PC-3 (cell line): ENCODE results near the gene CRTAC1. TPM values are rescaled to one million over a fixed set of nuclear protein-coding genes. Genes with fewer than 3 reads are reported as not detected.
A peak's percentile ranks its signal among the peaks of the same experiment; 100 is the strongest.

Experiments used
- ATAC-seq: fragments of 200-7000 bp; cut with Tn5 transposase; 2 replicates; pipeline ENCODE4 v1.9.1; 2020; ENCODE audit warnings: mild to moderate bottlenecking, moderate library complexity
- BruUV-seq: library from RNA; stranded (reverse); fragments of 400-500 nt; replicated peaks from 2 replicates; lab custom pipeline; 2021; lab: Mats Ljungman, UMichigan
- CTCF ChIA-PET: fragments of 300-600 bp; sonication (Branson Sonifier 250); formaldehyde crosslinking; loops from one replicate; lab custom pipeline; 2022; ENCODE audit warnings: antibody characterized with exemption; lab: Charles Lee
- POLR2A ChIA-PET: fragments of 300-600 bp; sonication (Branson Sonifier 250); formaldehyde crosslinking; loops from one replicate; lab custom pipeline; 2022; ENCODE audit warnings: antibody characterized with exemption; ENCODE audit not compliant: unreplicated experiment; lab: Charles Lee
- DNase-seq: peaks from one replicate; pipeline ENCODE4 v3.0.0-alpha.2; 2015
- H2AFZ ChIP-seq: fragments of 300-600 bp; sonication (generic); 2 replicates; pipeline ENCODE4 v1.6.0; 2016; ENCODE audit warnings: antibody characterized with exemption, low read length
- H3F3A ChIP-seq: fragments of 300-600 bp; sonication (generic); one replicate; pipeline ENCODE4 v1.6.0; 2017; ENCODE audit warnings: antibody characterized with exemption, low read length, control low read depth, mild to moderate bottlenecking; ENCODE audit not compliant: unreplicated experiment
- H3K27ac ChIP-seq: fragments of 300-600 bp; sonication (generic); 2 replicates; pipeline ENCODE4 v1.5.1; 2016; ENCODE audit warnings: mild to moderate bottlenecking, low read length
- H3K27me3 ChIP-seq: fragments of 300-600 bp; sonication (generic); 2 replicates; pipeline ENCODE4 v1.6.1; 2016; ENCODE audit warnings: low read length, mixed read lengths
- H3K36me3 ChIP-seq: fragments of 300-600 bp; sonication (generic); 2 replicates; pipeline ENCODE4 v1.6.1; 2016; ENCODE audit warnings: low read depth, mixed run types, low read length, mixed read lengths
- H3K4me1 ChIP-seq: fragments of 300-600 bp; sonication (generic); 2 replicates; pipeline ENCODE4 v1.5.1; 2016; ENCODE audit warnings: low read length; ENCODE audit not compliant: insufficient read depth
- H3K4me2 ChIP-seq: fragments of 300-600 bp; sonication (generic); 2 replicates; pipeline ENCODE4 v1.6.0; 2016; ENCODE audit warnings: low read length
- H3K4me3 ChIP-seq: fragments of 300-600 bp; sonication (generic); 2 replicates; pipeline ENCODE4 v1.5.1; 2016; ENCODE audit warnings: mild to moderate bottlenecking, low read length, mixed read lengths
- H3K79me2 ChIP-seq: fragments of 300-600 bp; sonication (generic); 2 replicates; pipeline ENCODE4 v1.6.1; 2017; ENCODE audit warnings: low read length, mixed read lengths
- H3K9ac ChIP-seq: fragments of 300-600 bp; sonication (generic); 2 replicates; pipeline ENCODE4 v1.6.0; 2016; ENCODE audit warnings: mild to moderate bottlenecking, low read length
- H3K9me2 ChIP-seq: fragments of 300-600 bp; sonication (generic); replicated peaks from 2 replicates; pipeline ENCODE4 v1.6.1; 2016; ENCODE audit warnings: mixed run types, low read length, mixed read lengths
- H3K9me3 ChIP-seq: fragments of 300-600 bp; sonication (generic); 2 replicates; pipeline ENCODE4 v1.6.1; 2016; ENCODE audit warnings: low read length, mixed read lengths
- H4K20me1 ChIP-seq: fragments of 300-600 bp; sonication (generic); 2 replicates; pipeline ENCODE4 v1.6.1; 2016; ENCODE audit warnings: low read length, mixed read lengths
- CTCF ChIP-seq: fragments of 300-600 bp; sonication (generic); conservative IDR thresholded peaks from 2 replicates; pipeline ENCODE4 v1.5.1; 2017; ENCODE audit warnings: antibody characterized with exemption, low read depth, mild to moderate bottlenecking, low read length
- EZH2 ChIP-seq: fragments of 300-600 bp; sonication (generic); IDR thresholded peaks from one replicate; pipeline ENCODE4 v1.6.1; 2017; ENCODE audit warnings: antibody characterized with exemption, mild to moderate bottlenecking, low read length; ENCODE audit not compliant: unreplicated experiment
- EZH2phosphoT487 ChIP-seq: fragments of 300-600 bp; sonication (generic); IDR thresholded peaks from 2 replicates; pipeline ENCODE4 v1.6.1; 2018; ENCODE audit warnings: mild to moderate bottlenecking, antibody characterized with exemption, low read length, borderline replicate concordance
- intact Hi-C: fragments of 100-400 bp; cut with micrococcal nuclease; formaldehyde crosslinking; loops from 2 replicates; pipeline ENCODE4 v1.9.0; 2023
- total RNA-seq: library from RNA; depleted of rRNA; stranded (reverse); fragments of >200 nt; gene quantifications from 2 replicates; pipeline ENCODE4 v1.2.3, GENCODE V29; 2014

Gene CRTAC1
- total RNA-seq, 1 experiment from 2014 or later, result not detected

GRCh38 chr10:97920865-97921264 is 109.6 kb downstream of the CRTAC1 start:
- ATAC-seq, result no peak
- no peak overlapping the region for H3K27ac ChIP-seq
- DNase-seq, result no peak
- H3K4me3 ChIP-seq, result no peak overlapping the region
- CTCF ChIA-PET, result no interaction called here
- intact Hi-C loops, result no loop called here
- no peaks in the 10 kb centered on the region for H3F3A ChIP-seq
- no peaks in the 10 kb centered on the region for H3K9me2 ChIP-seq
- POLR2A ChIA-PET, result no interaction called here
- TF ChIP-seq EZH2, result no peak
- TF ChIP-seq CTCF, result no peak
- no peak for TF ChIP-seq EZH2phosphoT487
- no TSS peak for BruUV-seq
- H3K79me2 ChIP-seq, result no peaks in the 10 kb centered on the region
- no peak overlapping the region for H3K4me2 ChIP-seq
- no peaks in the 10 kb centered on the region for H3K4me1 ChIP-seq
- no peaks in the 10 kb centered on the region for H3K9me3 ChIP-seq
- no peaks in the 10 kb centered on the region for H3K27me3 ChIP-seq
- H3K9ac ChIP-seq, result no peak overlapping the region
- H4K20me1 ChIP-seq, result no peaks in the 10 kb centered on the region
- no peak overlapping the region for H2AFZ ChIP-seq
- H3K36me3 ChIP-seq, result no peaks in the 10 kb centered on the region

GRCh38 chr10:97919012-97919411 is 111.4 kb downstream of the CRTAC1 start:
- Histone ChIP-seq H3K27me3 (no peaks in the 10 kb centered on the region), H3K9ac (no peak overlapping the region), H3F3A (no peaks in the 10 kb centered on the region), H3K9me3 (no peaks in the 10 kb centered on the region), H3K9me2 (no peaks in the 10 kb centered on the region), H3K79me2 (no peaks in the 10 kb centered on the region), H3K4me3 (no peak overlapping the region), H2AFZ (no peak overlapping the region), H3K36me3 (no peaks in the 10 kb centered on the region; the same call in 1 of the 2 replicates), H4K20me1 (no peaks in the 10 kb centered on the region), H3K4me1 (no peaks in the 10 kb centered on the region), H3K27ac (no peak overlapping the region), H3K4me2 (no peak overlapping the region)
- ChIA-PET CTCF (interaction anchor here (0.9 kb wide), 1 partner anchor 122 kb away, joined by 3 read pairs; no protein-coding TSS in a partner anchor), POLR2A (no interaction called here)
- TF ChIP-seq CTCF (no peak), EZH2 (no peak), EZH2phosphoT487 (no peak)
- DNase-seq (peak; percentile 19), ATAC-seq (no peak)
- no TSS peak for BruUV-seq
- intact Hi-C loops, result no loop called here

GRCh38 chr10:97916586-97916985 is 113.8 kb downstream of the CRTAC1 start:
- H3K4me3 ChIP-seq, result no peak overlapping the region
- H3K27ac ChIP-seq, result no peak overlapping the region
- intact Hi-C loops, result no loop called here
- no peak for TF ChIP-seq CTCF
- no peak for TF ChIP-seq EZH2
- no peak for TF ChIP-seq EZH2phosphoT487
- H3F3A ChIP-seq, result no peaks in the 10 kb centered on the region
- H3K9ac ChIP-seq, result no peak overlapping the region
- no peak overlapping the region for H3K4me2 ChIP-seq
- DNase-seq (no peak), ATAC-seq (no peak)
- no peaks in the 10 kb centered on the region for H3K4me1 ChIP-seq
- H3K27me3 ChIP-seq, result no peaks in the 10 kb centered on the region
- no peak overlapping the region for H2AFZ ChIP-seq
- no peaks in the 10 kb centered on the region; the same call in 1 of the 2 replicates for H3K36me3 ChIP-seq
- POLR2A ChIA-PET, result no interaction called here
- H3K9me3 ChIP-seq, result no peaks in the 10 kb centered on the region
- H3K79me2 ChIP-seq, result no peaks in the 10 kb centered on the region
- CTCF ChIA-PET, result interaction anchor here (0.6 kb wide), 1 partner anchor 125 kb away, joined by 4 read pairs; no protein-coding TSS in a partner anchor
- no peaks in the 10 kb centered on the region for H3K9me2 ChIP-seq
- no peaks in the 10 kb centered on the region for H4K20me1 ChIP-seq
- BruUV-seq, result no TSS peak
